Endometrial microvascular endothelial cells (primary cell): ENCODE data around the gene KDM4B. TPM values are rescaled to one million over a fixed set of nuclear protein-coding genes. Genes with fewer than 3 reads are reported as not detected.

ENCODE experiments used
- in situ Hi-C: cut with HindIII; loops from 2 replicates; pipeline ENCODE4 v1.10.0; 2017; ENCODE audit warnings: low sequenced_read_pairs, low pct_unique_long_range_greater_than_20kb; ENCODE audit errors: inconsistent ontology term
- total RNA-seq: library from RNA; depleted of rRNA; stranded (reverse); fragments of >200 nt; gene quantifications from one replicate; pipeline ENCODE4 v1.2.3, GENCODE V29; 2015; ENCODE audit errors: inconsistent ontology term

The KDM4B gene
- total RNA-seq, 1 donor from 2014 or later = 12.5 TPM

- in situ Hi-C loops = loop anchor here (10.0 kb wide), 1 partner anchor 88 kb away; no protein-coding TSS in a partner anchor
Measured at GRCh38 chr19:5132698-5133651, 164.1 kb downstream of the KDM4B start.

- in situ Hi-C loops = loop anchor here (10.0 kb wide), 1 partner anchor 89 kb away; no protein-coding TSS in a partner anchor
Measured at GRCh38 chr19:5133986-5134595, 165.2 kb downstream of the KDM4B start.

GRCh38 chr19:5134691-5135090, 165.8 kb downstream of the KDM4B start:
- in situ Hi-C loops = loop anchor here (10.0 kb wide), 1 partner anchor 90 kb away; no protein-coding TSS in a partner anchor

GRCh38 chr19:5136073-5136855, 167.4 kb downstream of the KDM4B start:
- in situ Hi-C loops = loop anchor here (10.0 kb wide), 1 partner anchor 91 kb away; no protein-coding TSS in a partner anchor

- in situ Hi-C loops = loop anchor here (10.0 kb wide), 1 partner anchor 92 kb away; no protein-coding TSS in a partner anchor
Measured at GRCh38 chr19:5137114-5137513, 168.2 kb downstream of the KDM4B start.

DNA sequence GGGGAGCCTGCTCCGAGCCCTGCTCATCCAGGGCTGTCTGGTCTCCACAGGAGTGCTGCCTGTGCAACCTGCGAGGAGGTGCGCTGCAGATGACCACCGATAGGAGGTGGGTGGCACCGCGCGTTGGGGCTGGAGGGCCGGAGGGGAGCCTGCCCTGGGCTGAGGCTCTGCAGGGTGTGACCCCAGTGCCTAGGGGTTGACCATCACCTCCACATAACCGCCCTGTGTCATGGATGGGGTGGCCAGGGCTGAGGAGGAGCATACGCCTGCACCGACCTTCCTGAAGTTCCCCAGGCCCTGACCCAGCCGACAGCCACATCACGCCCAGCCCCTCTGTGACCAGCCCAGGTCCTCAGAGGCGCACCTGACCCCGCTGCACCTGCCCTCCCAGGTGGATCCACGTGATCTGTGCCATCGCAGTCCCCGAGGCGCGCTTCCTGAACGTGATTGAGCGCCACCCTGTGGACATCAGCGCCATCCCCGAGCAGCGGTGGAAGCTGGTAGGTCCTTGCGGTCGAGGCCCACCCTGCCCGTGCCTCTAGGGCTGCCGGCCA, 168.7 kb downstream of the KDM4B start:
- in situ Hi-C loops = loop anchor here (10.0 kb wide), 1 partner anchor 93 kb away; no protein-coding TSS in a partner anchor

DNA sequence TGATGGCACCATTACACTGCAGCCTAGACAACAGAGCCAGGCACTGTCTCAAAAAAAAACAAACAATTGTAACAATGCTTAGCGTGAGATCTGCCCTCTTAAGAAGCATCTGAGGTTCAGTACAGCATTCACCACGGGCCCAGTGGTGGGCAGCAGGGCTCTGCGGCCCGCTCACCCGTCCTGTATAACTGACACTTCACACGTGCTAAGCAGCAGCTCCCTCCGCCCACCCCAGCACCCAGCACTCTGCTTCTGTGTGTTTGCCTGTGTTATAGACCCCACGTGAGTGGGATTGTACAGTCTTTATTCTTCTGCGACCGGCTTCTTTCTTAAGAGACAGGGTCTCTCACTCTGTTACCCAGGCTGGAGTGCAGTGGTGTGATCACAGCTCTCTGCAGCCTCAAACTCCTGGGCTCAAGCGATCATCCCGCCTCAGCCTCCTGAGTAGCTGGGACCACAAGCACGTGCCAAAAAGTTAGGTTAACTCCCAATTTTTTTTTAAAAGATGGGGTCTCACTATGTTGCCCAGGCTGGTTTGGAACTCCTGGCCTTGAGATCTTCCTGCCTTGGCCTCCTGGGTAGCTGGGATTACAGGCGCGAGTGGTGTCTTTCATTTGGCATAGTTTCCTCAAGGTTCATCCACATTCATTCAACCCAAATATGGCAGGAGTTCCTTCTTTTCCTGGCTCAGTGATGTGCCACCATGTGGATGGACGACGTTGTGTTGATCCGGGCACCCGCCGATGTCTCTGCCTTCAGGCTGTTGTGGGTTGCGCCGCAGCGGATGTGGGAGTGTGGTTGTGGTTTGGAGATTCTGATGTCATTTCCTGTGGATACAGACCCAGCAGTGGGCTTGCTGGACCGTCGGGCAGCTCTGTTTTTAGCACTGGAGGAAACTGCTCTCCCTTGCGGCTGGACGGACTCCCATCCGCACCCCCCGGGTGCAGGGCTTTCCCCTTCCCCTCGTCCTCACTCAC, 170.0 kb downstream of the KDM4B start:
- in situ Hi-C loops = loop anchor here (10.0 kb wide), 1 partner anchor 94 kb away; no protein-coding TSS in a partner anchor

DNA sequence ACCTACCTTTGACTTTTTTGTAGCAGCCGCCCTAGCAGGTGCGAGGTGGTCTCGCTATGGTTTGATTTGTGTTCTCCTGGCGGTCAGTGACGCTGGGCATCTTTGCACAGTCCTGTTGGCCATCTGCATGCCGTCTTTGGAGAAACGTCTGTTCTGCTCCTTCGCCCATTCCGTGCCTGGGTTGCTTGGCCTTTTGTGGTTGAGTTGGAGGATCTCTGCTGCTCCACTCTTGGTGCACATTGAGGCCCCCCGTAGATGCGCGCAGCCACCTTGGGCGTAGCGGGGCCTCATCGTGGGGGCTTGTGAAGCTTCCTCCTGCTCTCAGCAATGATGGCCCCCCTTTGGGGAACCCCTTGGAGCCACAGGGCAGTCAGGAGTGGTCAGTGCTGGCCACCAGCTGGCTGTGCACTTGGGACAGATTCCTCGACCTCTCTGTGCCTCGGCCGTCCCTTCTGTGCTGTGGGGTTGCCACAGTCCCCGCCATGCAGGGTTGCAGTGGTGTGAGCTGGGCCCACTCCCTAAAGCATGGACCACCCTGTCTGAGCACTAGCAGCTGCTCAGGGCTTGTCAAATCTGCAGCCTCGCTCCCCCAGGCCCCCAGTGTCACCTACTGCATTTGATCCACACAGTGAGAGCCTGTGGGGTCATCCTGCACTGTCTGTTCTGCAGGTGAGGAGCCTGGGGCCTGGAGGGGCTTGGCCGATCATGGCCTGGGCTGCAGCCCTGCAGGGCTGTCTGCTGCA, 170.8 kb downstream of the KDM4B start:
- in situ Hi-C loops = loop anchor here (10.0 kb wide), 1 partner anchor 95 kb away; no protein-coding TSS in a partner anchor

DNA sequence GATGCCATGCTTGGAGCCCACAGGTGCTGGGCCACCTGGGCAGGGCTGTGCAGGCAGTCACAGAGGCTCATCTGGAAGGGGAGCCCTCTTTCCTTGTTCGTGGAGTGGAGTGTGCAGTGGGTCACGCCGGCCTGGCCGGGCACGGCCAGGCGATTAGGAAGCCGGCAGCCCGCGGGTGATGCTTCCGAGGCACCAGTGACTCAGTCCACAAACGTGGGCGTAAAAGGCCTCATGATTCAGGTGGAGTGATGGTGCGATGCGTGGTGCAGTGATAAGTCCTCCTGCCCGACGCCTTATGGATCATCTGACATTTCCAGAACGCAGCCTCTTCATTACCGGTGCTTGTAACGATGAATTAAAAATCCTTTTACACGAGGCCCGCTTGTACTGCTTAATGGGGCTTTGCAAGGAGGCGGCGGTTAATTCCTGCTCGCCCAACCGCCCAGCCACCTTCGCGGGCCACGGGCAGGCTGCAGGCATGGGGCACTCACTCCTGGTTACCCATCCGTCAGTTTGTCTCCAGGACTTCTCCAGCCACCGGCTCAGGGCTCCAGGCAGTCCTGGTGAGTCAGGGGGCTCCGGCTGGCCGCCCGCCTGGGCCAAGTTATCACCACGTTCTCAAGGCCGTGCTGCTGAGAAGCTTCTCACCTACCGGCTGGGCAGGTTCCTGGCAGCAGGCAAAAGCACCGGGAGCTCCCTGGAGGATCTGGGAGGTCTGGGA, 172.4 kb downstream of the KDM4B start:
- in situ Hi-C loops = no loop called here

GRCh38 chr19:5141850-5142724, 173.2 kb downstream of the KDM4B start:
- in situ Hi-C loops = no loop called here

DNA sequence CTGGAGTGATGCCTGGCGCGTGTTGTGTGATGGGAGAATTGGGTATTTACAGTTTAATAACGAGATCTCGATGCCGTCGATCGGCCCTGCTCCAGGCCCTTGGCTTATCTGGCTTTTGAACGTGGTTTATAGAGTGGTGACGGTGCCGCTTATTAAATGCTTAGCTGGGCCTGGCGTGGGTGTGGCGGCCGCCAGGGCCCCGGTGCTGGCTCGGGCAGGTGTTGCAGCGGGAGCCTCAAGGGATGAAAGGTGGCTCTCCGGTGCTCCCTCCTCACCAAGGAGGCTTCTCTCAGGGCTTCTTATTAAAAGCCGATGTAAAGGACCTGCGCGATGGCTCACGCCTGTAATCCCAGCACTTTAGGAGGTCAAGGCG, 173.8 kb downstream of the KDM4B start:
- in situ Hi-C loops = no loop called here

GRCh38 chr19:5143471-5144411, 174.8 kb downstream of the KDM4B start:
- in situ Hi-C loops = no loop called here

- in situ Hi-C loops = no loop called here
Measured at GRCh38 chr19:5144545-5145179, 175.7 kb downstream of the KDM4B start.
